ENCODE results near the gene RELT. TPM values are rescaled to one million over a fixed set of nuclear protein-coding genes. Genes with fewer than 3 reads are reported as not detected.

The RELT gene
- total and polyA plus RNA-seq, 2 experiments from 2014 or later = 2.0 to 6.3 TPM

DNA sequence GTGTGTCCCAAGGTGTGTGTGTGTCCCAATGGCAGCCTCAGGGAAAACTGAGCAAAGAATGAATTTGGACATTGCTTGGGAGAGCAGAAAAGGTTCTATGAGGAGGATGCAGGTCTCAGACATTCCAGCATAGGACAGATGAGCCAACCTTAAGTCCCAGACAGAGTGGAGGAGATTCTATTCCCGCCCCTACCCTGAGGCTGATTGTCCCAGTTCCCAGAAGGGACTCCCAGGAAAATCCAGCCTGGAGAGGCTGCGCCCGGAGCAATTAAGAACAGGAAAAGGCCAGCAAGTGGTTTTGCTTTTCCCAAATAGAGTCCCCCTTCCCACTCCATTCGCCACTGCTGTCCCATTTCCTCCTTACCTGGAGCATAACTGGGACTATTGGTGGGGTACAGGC is 54.1 kb downstream of the RELT start:
- H4K20me1 ChIP-seq (replicated peaks; ENCODE audit: insufficient read depth) = no peaks in the 10 kb centered on the region; the same call in 1 of the 2 replicates
- no peaks in the 10 kb centered on the region for H3K9me3 Mint-ChIP-seq
- no peak for ATAC-seq
- H3K4me3 Mint-ChIP-seq = no peak overlapping the region
- TF ChIP-seq, protein P1, sequence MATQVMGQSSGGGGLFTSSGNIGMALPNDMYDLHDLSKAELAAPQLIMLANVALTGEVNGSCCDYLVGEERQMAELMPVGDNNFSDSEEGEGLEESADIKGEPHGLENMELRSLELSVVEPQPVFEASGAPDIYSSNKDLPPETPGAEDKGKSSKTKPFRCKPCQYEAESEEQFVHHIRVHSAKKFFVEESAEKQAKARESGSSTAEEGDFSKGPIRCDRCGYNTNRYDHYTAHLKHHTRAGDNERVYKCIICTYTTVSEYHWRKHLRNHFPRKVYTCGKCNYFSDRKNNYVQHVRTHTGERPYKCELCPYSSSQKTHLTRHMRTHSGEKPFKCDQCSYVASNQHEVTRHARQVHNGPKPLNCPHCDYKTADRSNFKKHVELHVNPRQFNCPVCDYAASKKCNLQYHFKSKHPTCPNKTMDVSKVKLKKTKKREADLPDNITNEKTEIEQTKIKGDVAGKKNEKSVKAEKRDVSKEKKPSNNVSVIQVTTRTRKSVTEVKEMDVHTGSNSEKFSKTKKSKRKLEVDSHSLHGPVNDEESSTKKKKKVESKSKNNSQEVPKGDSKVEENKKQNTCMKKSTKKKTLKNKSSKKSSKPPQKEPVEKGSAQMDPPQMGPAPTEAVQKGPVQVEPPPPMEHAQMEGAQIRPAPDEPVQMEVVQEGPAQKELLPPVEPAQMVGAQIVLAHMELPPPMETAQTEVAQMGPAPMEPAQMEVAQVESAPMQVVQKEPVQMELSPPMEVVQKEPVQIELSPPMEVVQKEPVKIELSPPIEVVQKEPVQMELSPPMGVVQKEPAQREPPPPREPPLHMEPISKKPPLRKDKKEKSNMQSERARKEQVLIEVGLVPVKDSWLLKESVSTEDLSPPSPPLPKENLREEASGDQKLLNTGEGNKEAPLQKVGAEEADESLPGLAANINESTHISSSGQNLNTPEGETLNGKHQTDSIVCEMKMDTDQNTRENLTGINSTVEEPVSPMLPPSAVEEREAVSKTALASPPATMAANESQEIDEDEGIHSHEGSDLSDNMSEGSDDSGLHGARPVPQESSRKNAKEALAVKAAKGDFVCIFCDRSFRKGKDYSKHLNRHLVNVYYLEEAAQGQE (IDR thresholded peaks at IDR 0.05; ENCODE audit: unreplicated experiment) = no peak
- no peak for TF ChIP-seq EZH2phosphoT487 (IDR thresholded peaks at IDR 0.05; ENCODE audit: unreplicated experiment)
- no peak for TF ChIP-seq STAT1 (IDR thresholded peaks at IDR 0.05; ENCODE audit: unreplicated experiment)
- no peak for TF ChIP-seq ZNF331 (CRISPR knock-in tag; IDR thresholded peaks at IDR 0.05; ENCODE audit: low read depth)
- TF ChIP-seq, protein P2, sequence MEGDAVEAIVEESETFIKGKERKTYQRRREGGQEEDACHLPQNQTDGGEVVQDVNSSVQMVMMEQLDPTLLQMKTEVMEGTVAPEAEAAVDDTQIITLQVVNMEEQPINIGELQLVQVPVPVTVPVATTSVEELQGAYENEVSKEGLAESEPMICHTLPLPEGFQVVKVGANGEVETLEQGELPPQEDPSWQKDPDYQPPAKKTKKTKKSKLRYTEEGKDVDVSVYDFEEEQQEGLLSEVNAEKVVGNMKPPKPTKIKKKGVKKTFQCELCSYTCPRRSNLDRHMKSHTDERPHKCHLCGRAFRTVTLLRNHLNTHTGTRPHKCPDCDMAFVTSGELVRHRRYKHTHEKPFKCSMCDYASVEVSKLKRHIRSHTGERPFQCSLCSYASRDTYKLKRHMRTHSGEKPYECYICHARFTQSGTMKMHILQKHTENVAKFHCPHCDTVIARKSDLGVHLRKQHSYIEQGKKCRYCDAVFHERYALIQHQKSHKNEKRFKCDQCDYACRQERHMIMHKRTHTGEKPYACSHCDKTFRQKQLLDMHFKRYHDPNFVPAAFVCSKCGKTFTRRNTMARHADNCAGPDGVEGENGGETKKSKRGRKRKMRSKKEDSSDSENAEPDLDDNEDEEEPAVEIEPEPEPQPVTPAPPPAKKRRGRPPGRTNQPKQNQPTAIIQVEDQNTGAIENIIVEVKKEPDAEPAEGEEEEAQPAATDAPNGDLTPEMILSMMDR (conservative IDR thresholded peaks at IDR 0.05; ENCODE audit: low read depth in 2 of 2) = no peak
- TF ChIP-seq NANOG (IDR thresholded peaks at IDR 0.05; ENCODE audit: borderline replicate concordance) = no peak
- no peak for TF ChIP-seq EZH2 (IDR thresholded peaks at IDR 0.05; ENCODE audit: low read depth, unreplicated experiment)
- TF ChIP-seq, protein P3, sequence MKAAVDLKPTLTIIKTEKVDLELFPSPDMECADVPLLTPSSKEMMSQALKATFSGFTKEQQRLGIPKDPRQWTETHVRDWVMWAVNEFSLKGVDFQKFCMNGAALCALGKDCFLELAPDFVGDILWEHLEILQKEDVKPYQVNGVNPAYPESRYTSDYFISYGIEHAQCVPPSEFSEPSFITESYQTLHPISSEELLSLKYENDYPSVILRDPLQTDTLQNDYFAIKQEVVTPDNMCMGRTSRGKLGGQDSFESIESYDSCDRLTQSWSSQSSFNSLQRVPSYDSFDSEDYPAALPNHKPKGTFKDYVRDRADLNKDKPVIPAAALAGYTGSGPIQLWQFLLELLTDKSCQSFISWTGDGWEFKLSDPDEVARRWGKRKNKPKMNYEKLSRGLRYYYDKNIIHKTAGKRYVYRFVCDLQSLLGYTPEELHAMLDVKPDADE (IDR thresholded peaks at IDR 0.05) = no peak
- no peak for TF ChIP-seq ZNF114 (CRISPR knock-in tag; IDR thresholded peaks at IDR 0.05)
- no peak for TF ChIP-seq JUNB (IDR thresholded peaks at IDR 0.05; ENCODE audit: unreplicated experiment)
- TF ChIP-seq, protein P4, sequence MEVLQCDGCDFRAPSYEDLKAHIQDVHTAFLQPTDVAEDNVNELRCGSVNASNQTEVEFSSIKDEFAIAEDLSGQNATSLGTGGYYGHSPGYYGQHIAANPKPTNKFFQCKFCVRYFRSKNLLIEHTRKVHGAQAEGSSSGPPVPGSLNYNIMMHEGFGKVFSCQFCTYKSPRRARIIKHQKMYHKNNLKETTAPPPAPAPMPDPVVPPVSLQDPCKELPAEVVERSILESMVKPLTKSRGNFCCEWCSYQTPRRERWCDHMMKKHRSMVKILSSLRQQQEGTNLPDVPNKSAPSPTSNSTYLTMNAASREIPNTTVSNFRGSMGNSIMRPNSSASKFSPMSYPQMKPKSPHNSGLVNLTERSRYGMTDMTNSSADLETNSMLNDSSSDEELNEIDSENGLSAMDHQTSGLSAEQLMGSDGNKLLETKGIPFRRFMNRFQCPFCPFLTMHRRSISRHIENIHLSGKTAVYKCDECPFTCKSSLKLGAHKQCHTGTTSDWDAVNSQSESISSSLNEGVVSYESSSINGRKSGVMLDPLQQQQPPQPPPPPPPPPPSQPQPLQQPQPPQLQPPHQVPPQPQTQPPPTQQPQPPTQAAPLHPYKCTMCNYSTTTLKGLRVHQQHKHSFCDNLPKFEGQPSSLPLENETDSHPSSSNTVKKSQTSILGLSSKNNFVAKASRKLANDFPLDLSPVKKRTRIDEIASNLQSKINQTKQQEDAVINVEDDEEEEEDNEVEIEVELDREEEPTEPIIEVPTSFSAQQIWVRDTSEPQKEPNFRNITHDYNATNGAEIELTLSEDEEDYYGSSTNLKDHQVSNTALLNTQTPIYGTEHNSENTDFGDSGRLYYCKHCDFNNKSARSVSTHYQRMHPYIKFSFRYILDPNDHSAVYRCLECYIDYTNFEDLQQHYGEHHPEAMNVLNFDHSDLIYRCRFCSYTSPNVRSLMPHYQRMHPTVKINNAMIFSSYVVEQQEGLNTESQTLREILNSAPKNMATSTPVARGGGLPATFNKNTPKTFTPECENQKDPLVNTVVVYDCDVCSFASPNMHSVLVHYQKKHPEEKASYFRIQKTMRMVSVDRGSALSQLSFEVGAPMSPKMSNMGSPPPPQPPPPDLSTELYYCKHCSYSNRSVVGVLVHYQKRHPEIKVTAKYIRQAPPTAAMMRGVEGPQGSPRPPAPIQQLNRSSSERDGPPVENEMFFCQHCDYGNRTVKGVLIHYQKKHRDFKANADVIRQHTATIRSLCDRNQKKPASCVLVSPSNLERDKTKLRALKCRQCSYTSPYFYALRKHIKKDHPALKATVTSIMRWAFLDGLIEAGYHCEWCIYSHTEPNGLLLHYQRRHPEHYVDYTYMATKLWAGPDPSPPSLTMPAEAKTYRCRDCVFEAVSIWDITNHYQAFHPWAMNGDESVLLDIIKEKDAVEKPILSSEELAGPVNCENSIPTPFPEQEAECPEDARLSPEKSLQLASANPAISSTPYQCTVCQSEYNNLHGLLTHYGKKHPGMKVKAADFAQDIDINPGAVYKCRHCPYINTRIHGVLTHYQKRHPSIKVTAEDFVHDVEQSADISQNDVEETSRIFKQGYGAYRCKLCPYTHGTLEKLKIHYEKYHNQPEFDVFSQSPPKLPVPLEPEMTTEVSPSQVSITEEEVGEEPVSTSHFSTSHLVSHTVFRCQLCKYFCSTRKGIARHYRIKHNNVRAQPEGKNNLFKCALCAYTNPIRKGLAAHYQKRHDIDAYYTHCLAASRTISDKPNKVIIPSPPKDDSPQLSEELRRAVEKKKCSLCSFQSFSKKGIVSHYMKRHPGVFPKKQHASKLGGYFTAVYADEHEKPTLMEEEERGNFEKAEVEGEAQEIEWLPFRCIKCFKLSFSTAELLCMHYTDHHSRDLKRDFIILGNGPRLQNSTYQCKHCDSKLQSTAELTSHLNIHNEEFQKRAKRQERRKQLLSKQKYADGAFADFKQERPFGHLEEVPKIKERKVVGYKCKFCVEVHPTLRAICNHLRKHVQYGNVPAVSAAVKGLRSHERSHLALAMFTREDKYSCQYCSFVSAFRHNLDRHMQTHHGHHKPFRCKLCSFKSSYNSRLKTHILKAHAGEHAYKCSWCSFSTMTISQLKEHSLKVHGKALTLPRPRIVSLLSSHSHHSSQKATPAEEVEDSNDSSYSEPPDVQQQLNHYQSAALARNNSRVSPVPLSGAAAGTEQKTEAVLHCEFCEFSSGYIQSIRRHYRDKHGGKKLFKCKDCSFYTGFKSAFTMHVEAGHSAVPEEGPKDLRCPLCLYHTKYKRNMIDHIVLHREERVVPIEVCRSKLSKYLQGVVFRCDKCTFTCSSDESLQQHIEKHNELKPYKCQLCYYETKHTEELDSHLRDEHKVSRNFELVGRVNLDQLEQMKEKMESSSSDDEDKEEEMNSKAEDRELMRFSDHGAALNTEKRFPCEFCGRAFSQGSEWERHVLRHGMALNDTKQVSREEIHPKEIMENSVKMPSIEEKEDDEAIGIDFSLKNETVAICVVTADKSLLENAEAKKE (CRISPR knock-in tag; IDR thresholded peaks at IDR 0.05) = no peak
- TF ChIP-seq CREB1 (CRISPR knock-in tag; IDR thresholded peaks at IDR 0.05; ENCODE audit: low read depth) = no peak
- no peak for TF ChIP-seq POLR2AphosphoS5 (IDR thresholded peaks at IDR 0.05; ENCODE audit: low read depth)
- H3K4me1 ChIP-seq (ENCODE audit: insufficient read depth) = no peaks in the 10 kb centered on the region
- no peak for DNase-seq (ENCODE audit: low spot score)
- H3K27me3 ChIP-seq (ENCODE audit: insufficient read depth) = no peaks in the 10 kb centered on the region
- no peaks in the 10 kb centered on the region for H3K36me3 Mint-ChIP-seq (ENCODE audit: low read depth)
- peaks cover 3% of the 10 kb centered on the region for H3K4me1 Mint-ChIP-seq
- H3K9me2 ChIP-seq (ENCODE audit: insufficient read depth) = no peaks in the 10 kb centered on the region
- peaks cover 1% of the 10 kb centered on the region for H3K27me3 Mint-ChIP-seq (ENCODE audit: insufficient read depth, low read depth, poor library complexity)
- no peaks in the 10 kb centered on the region for H3K79me2 ChIP-seq (replicated peaks; ENCODE audit: insufficient read depth)
- no peak overlapping the region for H2AFZ ChIP-seq
- H3K36me3 ChIP-seq (ENCODE audit: insufficient read depth) = no peaks in the 10 kb centered on the region
- H3F3A ChIP-seq (replicated peaks; ENCODE audit: low read depth) = no peaks in the 10 kb centered on the region
- H3K4me3 ChIP-seq = no peak overlapping the region
- no peak overlapping the region for H3K4me2 ChIP-seq
- peak overlapping the region; percentile 10; the same call in 1 of the 2 replicates for H3K27ac Mint-ChIP-seq
- no peak overlapping the region for H3K27ac ChIP-seq (ENCODE audit: low read depth)

Measured in GM23338 (cell line).